GM12891 (cell line): ENCODE results near the gene WBP1L.

Experiments
- PAX5 ChIP-seq: IDR thresholded peaks from 2 replicates; pipeline ENCODE4 v1.6.1; 2011; ENCODE audit warnings: low read length, moderate library complexity, mild to moderate bottlenecking; ENCODE audit not compliant: insufficient read depth, severe bottlenecking
- POLR2A ChIP-seq: IDR thresholded peaks from 2 replicates; pipeline ENCODE4 v1.6.1; 2011; ENCODE audit warnings: low read depth, low read length, control low read depth
- POLR2AphosphoS5 ChIP-seq: IDR thresholded peaks from 2 replicates; pipeline ENCODE4 v1.6.1; 2011; ENCODE audit warnings: low read depth, low read length, control low read depth
- SPI1 ChIP-seq: IDR thresholded peaks from 2 replicates; pipeline ENCODE4 v1.6.1; 2011; ENCODE audit warnings: low read depth, low read length, control low read depth
- TAF1 ChIP-seq: IDR thresholded peaks from 2 replicates; pipeline ENCODE4 v1.6.1; 2011; ENCODE audit warnings: low read depth, low read length, control low read depth

DNA sequence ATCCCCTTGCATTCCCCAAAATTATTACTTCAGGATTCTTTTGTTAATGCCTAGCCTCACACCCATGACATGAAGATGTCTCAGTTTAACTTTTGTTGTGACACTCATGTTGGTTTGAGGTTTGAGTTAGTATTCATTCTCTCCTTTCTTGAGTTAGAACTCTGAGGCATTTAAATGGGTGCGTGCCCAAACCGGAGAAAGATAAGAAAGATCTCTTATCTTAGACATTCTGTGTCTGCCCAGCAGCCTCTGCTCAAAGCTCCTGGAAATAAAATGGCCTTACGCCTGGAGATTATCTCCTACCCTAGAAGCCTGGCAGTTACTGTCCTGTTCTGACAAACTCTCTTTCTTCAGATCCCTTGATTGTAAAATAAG, 26.3 kb downstream of the WBP1L start:
- no peak for TF ChIP-seq PAX5
- no peak for TF ChIP-seq POLR2A
- no peak for TF ChIP-seq POLR2AphosphoS5
- no peak for TF ChIP-seq SPI1
- no peak for TF ChIP-seq TAF1
